Glutamatergic neuron (in vitro differentiated cells): ENCODE data around the gene LRCH1. TPM values are rescaled to one million over a fixed set of nuclear protein-coding genes. Genes with fewer than 3 reads are reported as not detected.
A peak's percentile ranks its signal among the peaks of the same experiment; 100 is the strongest.

ENCODE experiments used
- DNase-seq: peaks from one replicate; pipeline ENCODE4 v3.0.0; 2022
- H3K27ac Mint-ChIP-seq: one replicate; pipeline ENCODE4 v1.8.0; 2020; ENCODE audit warnings: mild to moderate bottlenecking, mixed read lengths, inconsistent platforms; ENCODE audit not compliant: unreplicated experiment
- H3K27me3 Mint-ChIP-seq: one replicate; pipeline ENCODE4 v1.8.0; 2020; ENCODE audit warnings: mild to moderate bottlenecking, moderate library complexity, mixed read lengths, inconsistent platforms; ENCODE audit not compliant: unreplicated experiment
- H3K36me3 Mint-ChIP-seq: one replicate; pipeline ENCODE4 v1.8.0; 2020; ENCODE audit warnings: mild to moderate bottlenecking, mixed read lengths, inconsistent platforms; ENCODE audit not compliant: unreplicated experiment
- H3K4me1 Mint-ChIP-seq: one replicate; pipeline ENCODE4 v1.8.0; 2020; ENCODE audit warnings: mild to moderate bottlenecking, low read depth, mixed read lengths, inconsistent platforms; ENCODE audit not compliant: unreplicated experiment
- H3K4me3 Mint-ChIP-seq: one replicate; pipeline ENCODE4 v1.8.0; 2020; ENCODE audit warnings: mild to moderate bottlenecking, mixed read lengths, inconsistent platforms; ENCODE audit not compliant: unreplicated experiment
- H3K9me3 Mint-ChIP-seq: one replicate; pipeline ENCODE4 v1.8.0; 2020; ENCODE audit warnings: mild to moderate bottlenecking, moderate library complexity, mixed read lengths, inconsistent platforms; ENCODE audit not compliant: unreplicated experiment
- total RNA-seq: library from RNA; stranded (reverse); fragmentation: NEBNext Ultra II Directional; extraction: Animal tissue kit (Norgen Biotek cat#: 25700); gene quantifications from one replicate; pipeline ENCODE4 v1.2.1, GENCODE V29; 2021; ENCODE audit not compliant: unreplicated experiment
- TF ChIP-seq, protein P1 (sequence below): fragments of 200-600 bp; sonication (generic); IDR thresholded peaks from one replicate; pipeline ENCODE4 v1.5.0; 2021; ENCODE audit not compliant: partially characterized antibody, unreplicated experiment

The LRCH1 gene
- total RNA-seq, 1 donor from 2014 or later = 40.6 TPM

DNA sequence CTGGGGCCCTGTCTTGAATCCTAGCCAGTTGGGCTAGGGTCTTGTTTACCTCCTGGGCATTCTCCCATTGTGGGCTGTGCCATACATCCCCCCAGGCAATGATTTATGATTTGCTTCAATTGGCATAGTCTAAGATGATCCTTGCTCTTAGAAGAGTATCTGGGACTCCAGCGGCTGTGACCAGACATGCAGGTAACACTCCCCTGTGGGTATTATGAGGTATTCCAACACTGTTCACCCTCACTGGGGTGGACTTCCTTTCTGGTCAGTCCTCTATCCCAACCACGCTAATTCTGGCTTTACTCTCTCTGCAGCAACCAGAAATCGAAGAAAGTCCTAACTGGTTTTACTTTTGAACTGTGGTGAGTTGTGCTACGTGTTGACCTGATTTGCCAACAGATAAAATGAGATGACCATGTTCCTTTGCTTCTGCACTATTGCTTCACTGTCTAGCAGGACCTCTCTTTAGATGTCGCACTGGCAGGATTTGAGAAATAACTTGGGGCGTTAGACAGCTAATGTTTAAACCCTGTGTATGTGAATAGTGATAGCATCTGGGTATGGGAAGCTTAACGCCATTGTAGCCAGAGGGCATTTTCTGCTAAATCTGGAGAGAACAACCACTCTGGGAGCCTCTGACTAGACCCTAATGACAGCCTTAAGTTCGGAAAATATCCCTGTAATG lies 6.7 kb upstream of the LRCH1 start:
- peaks cover 8% of the 10 kb centered on the region for H3K9me3 Mint-ChIP-seq
- no peak overlapping the region for H3K27ac Mint-ChIP-seq
- H3K27me3 Mint-ChIP-seq = peaks cover 5% of the 10 kb centered on the region
- no peak overlapping the region for H3K4me3 Mint-ChIP-seq
- DNase-seq = no peak
- H3K36me3 Mint-ChIP-seq = no peaks in the 10 kb centered on the region
- H3K4me1 Mint-ChIP-seq = peaks cover 43% of the 10 kb centered on the region
- TF ChIP-seq, protein P1, sequence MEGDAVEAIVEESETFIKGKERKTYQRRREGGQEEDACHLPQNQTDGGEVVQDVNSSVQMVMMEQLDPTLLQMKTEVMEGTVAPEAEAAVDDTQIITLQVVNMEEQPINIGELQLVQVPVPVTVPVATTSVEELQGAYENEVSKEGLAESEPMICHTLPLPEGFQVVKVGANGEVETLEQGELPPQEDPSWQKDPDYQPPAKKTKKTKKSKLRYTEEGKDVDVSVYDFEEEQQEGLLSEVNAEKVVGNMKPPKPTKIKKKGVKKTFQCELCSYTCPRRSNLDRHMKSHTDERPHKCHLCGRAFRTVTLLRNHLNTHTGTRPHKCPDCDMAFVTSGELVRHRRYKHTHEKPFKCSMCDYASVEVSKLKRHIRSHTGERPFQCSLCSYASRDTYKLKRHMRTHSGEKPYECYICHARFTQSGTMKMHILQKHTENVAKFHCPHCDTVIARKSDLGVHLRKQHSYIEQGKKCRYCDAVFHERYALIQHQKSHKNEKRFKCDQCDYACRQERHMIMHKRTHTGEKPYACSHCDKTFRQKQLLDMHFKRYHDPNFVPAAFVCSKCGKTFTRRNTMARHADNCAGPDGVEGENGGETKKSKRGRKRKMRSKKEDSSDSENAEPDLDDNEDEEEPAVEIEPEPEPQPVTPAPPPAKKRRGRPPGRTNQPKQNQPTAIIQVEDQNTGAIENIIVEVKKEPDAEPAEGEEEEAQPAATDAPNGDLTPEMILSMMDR = no peak

DNA sequence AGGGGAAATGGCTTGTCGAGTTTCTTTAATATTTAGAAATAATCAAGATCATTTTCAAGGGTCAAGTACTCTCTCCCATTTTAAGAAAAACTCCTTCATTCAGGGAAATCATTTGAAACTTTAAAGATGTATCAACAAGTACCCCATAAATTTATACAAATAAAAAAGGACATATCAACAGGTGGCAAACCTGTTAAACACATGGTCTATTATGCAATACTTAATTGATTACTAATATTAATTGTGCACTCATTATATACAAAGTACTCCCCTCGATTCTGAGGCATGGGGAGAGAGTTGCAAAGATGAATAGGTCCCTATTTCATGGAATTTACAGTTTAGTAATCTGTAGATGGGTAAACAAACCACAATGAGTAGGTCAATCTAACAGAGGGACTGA lies 2.1 kb upstream of the LRCH1 start:
- no peak for DNase-seq
- Mint-ChIP-seq H3K27ac (no peak overlapping the region), H3K27me3 (peaks cover 5% of the 10 kb centered on the region), H3K9me3 (peaks cover 7% of the 10 kb centered on the region), H3K4me1 (peaks cover 25% of the 10 kb centered on the region), H3K36me3 (no peaks in the 10 kb centered on the region), H3K4me3 (no peak overlapping the region)
- TF ChIP-seq, protein P1 = no peak

DNA sequence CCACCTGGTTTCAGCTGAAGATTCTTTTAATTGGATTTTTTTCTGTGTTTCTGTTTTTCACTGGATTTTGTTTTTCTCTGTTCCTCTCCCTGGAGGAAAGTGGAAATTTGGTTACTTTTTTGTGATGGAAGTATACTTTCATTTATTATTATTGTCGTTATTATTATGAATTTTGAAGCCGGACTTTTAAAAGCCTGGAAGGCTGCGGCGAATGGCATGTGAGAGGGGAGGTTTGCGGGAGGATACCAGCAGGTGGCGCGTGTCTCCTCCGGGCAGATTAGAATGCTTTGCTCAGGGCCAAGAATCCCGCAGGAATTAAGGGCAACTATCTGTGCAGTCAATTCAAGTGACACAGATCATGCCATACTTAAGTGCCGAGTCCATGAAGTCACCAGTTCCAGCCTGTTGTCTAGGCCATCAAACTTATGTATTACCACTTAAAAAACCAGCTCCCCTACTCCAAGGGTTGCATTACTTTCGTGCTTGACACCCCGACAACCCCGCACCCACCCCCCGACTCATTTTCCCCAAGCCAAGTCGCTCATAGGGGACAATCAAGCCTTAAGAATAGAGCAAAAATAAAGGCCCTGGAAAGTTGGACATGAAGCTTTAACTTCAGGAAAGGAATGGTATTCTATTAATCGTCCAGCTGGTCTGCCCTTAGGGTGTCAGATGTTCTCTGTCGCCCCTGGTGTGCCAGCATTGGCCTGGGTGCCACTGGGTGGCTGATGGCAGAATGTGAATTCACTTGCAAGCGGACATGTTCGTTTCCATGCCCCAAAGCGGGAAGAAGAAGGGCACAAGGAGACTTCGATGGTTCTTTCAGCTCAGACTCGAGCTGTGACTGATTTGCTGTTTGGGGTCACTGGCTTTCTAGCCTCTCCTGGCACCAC lies 1.3 kb upstream of the LRCH1 start:
- Mint-ChIP-seq H3K4me1 (peaks cover 24% of the 10 kb centered on the region), H3K36me3 (no peaks in the 10 kb centered on the region), H3K4me3 (peak overlapping the region; percentile 92), H3K27ac (peak overlapping the region; percentile 59), H3K9me3 (peaks cover 7% of the 10 kb centered on the region), H3K27me3 (peaks cover 5% of the 10 kb centered on the region)
- DNase-seq = peak; percentile 89
- TF ChIP-seq, protein P1 = peak; percentile 85

DNA sequence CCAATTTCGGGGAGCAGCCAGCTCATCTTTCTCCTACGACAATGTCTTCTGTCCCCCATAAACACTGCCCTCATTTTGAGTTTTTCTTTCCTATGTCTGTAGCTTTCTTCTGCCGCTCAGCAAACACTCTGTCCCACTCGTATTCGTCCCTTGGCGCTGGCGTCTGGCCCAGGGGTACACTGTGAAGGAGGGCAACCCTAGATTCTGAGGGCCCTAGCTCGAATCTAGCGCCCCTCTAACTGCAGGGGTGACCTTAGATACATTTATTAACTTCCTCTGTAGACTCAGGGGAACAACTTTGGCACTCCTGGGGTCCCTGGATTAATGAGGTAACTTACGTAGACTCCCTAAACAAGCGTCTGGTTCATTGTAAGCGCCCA lies 677 bp upstream of the LRCH1 start:
- Mint-ChIP-seq H3K4me1 (peaks cover 26% of the 10 kb centered on the region), H3K27ac (peak overlapping the region; percentile 87), H3K9me3 (peaks cover 7% of the 10 kb centered on the region), H3K4me3 (peak overlapping the region; percentile 92), H3K27me3 (peaks cover 7% of the 10 kb centered on the region), H3K36me3 (no peaks in the 10 kb centered on the region)
- TF ChIP-seq, protein P1 = no peak
- DNase-seq = no peak

DNA sequence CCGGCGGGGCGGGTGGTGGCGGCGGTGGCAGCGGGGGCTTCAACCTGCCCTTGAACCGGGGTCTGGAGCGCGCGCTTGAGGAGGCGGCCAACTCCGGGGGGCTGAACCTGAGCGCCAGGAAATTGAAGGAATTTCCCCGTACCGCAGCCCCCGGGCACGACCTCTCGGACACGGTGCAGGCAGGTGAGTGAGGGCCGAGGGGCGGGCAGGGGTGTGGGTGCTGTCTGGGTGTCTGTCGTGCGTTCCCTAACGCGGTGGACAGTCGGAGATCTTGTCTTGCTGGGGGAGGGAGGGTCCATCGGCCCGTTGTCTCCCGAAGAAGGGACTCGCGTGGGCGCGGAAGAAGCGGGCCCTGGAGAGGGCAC lies 533 bp downstream of the LRCH1 start:
- Mint-ChIP-seq H3K4me1 (peaks cover 26% of the 10 kb centered on the region), H3K4me3 (peak overlapping the region; percentile 87), H3K27me3 (peaks cover 7% of the 10 kb centered on the region), H3K9me3 (peaks cover 7% of the 10 kb centered on the region), H3K36me3 (no peaks in the 10 kb centered on the region), H3K27ac (peak overlapping the region; percentile 80)
- DNase-seq = peak; percentile 43
- TF ChIP-seq, protein P1 = no peak
